Prostate gland (tissue), 2 donors: ENCODE results near the gene PDZD7. TPM values are rescaled to one million over a fixed set of nuclear protein-coding genes. Genes with fewer than 3 reads are reported as not detected.

Experiments used
- DNase-seq: peaks from one replicate; pipeline ENCODE4 v3.0.0-alpha.2; 2019; ENCODE audit warnings: low spot score
- H3K27ac ChIP-seq, 2 donors: fragments of 200-600 bp; sonication (generic); 2 replicates each; pipeline ENCODE4 v1.5.1; 2017 to 2019
- H3K27me3 ChIP-seq: fragments of 200-600 bp; sonication (generic); replicated peaks from 2 replicates; pipeline ENCODE4 v1.5.1; 2019; ENCODE audit not compliant: insufficient read depth
- H3K36me3 ChIP-seq, 2 donors: fragments of 200-600 bp; sonication (generic); 1 replicate in 1 of 2; 2 replicates in 1 of 2; pipeline versions ENCODE4 v1.5.1 to v1.8.1; 2017 to 2019
- H3K4me1 ChIP-seq: fragments of 200-600 bp; sonication (generic); replicated peaks from 2 replicates; pipeline ENCODE4 v1.5.1; 2019
- H3K4me3 ChIP-seq, 2 donors: fragments of 200-600 bp; sonication (generic); 2 replicates each; pipeline ENCODE4 v1.5.1; 2017 to 2019
- H3K9me3 ChIP-seq: fragments of 200-600 bp; sonication (generic); 2 replicates; pipeline ENCODE4 v1.5.1; 2017
- CTCF ChIP-seq, 4 experiments: fragments of 200-600 bp in 2 of 4; fragments of 450-650 bp in 2 of 4; sonication (generic) in 2 of 4; IDR thresholded peaks; 1 replicate in 3 of 4; 2 replicates in 1 of 4; pipeline ENCODE4 v1.5.1; 2016 to 2019; ENCODE audit warnings: antibody characterized with exemption in 4 of 4, mild to moderate bottlenecking in 2 of 4, moderate library complexity in 2 of 4
- POLR2A ChIP-seq: fragments of 450-650 bp; IDR thresholded peaks from one replicate; pipeline ENCODE4 v1.6.1; 2016; ENCODE audit warnings: antibody characterized with exemption, mild to moderate bottlenecking
- POLR2AphosphoS5 ChIP-seq: sonication (generic); formaldehyde crosslinking; IDR thresholded peaks from one replicate; pipeline ENCODE4 v1.6.1; 2017; ENCODE audit warnings: antibody characterized with exemption
- WGBS: methylation state at CpG from one replicate; pipeline ENCODE4 v1.1.5; 2018; 5-methylcytosine and 5-hydroxymethylcytosine counted together
- intact Hi-C: fragments of 100-400 bp; cut with DNase I; formaldehyde crosslinking; loops from one replicate; pipeline ENCODE4 v1.14.2; 2022
- total RNA-seq, 2 donors: library from RNA; depleted of rRNA; stranded (reverse); fragments of >200 nt; gene quantifications; one replicate each; pipeline ENCODE4 v1.1.0, GENCODE V29; 2016

PDZD7 gene
- total RNA-seq, 2 donors from 2014 or later = 0.82 to 1.5 TPM

- TF ChIP-seq POLR2A = no peak
- no peak for TF ChIP-seq CTCF (IDR thresholded peaks at IDR 0.05)
- TF ChIP-seq POLR2AphosphoS5 = no peak
- intact Hi-C loops = no loop called here
- Histone ChIP-seq H3K27ac (no peak overlapping the region), H3K9me3 (no peaks in the 10 kb centered on the region), H3K4me3 (no peak overlapping the region), H3K4me1 (peaks cover 7% of the 10 kb centered on the region), H3K27me3 (no peaks in the 10 kb centered on the region), H3K36me3 (peaks cover under 1 to 8% of the 10 kb centered on the region in 2 donors)
- 46% methylated on average over 5 of the region's 5 CpGs for WGBS
- no peak for DNase-seq
These were observed 45.6 kb downstream of the PDZD7 start for GRCh38 chr10:100985336-100985735.

GRCh38 chr10:100984672-100985177 is 46.2 kb downstream of the PDZD7 start:
- intact Hi-C loops = no loop called here
- Histone ChIP-seq H3K36me3 (peaks cover 0 to 8% of the 10 kb centered on the region in 2 donors), H3K27me3 (no peaks in the 10 kb centered on the region), H3K4me1 (peaks cover 7% of the 10 kb centered on the region), H3K27ac (no peak overlapping the region), H3K9me3 (no peaks in the 10 kb centered on the region), H3K4me3 (no peak overlapping the region)
- DNase-seq = no peak
- TF ChIP-seq POLR2AphosphoS5 = no peak
- TF ChIP-seq POLR2A = no peak
- TF ChIP-seq CTCF (IDR thresholded peaks at IDR 0.05) = no peak
- WGBS = 71% methylated on average over 2 of the region's 2 CpGs

- no peak overlapping the region for H3K27ac ChIP-seq
- no peak for TF ChIP-seq POLR2A
- no peak for TF ChIP-seq CTCF (IDR thresholded peaks at IDR 0.05)
- TF ChIP-seq POLR2AphosphoS5 = no peak
- peaks cover 0 to 8% of the 10 kb centered on the region in 2 donors for H3K36me3 ChIP-seq
- H3K27me3 ChIP-seq = no peaks in the 10 kb centered on the region
- peaks cover 7% of the 10 kb centered on the region for H3K4me1 ChIP-seq
- no peaks in the 10 kb centered on the region for H3K9me3 ChIP-seq
- no peak overlapping the region for H3K4me3 ChIP-seq
- no peak for DNase-seq
- intact Hi-C loops = no loop called here
- WGBS = 81% methylated on average over 12 of the region's 13 CpGs
These were observed 46.9 kb downstream of the PDZD7 start for GRCh38 chr10:100983868-100984671.

- H3K36me3 ChIP-seq = peaks cover 0 to 8% of the 10 kb centered on the region in 2 donors
- WGBS = 90% methylated on average over 15 of the region's 24 CpGs
- H3K9me3 ChIP-seq = no peaks in the 10 kb centered on the region
- H3K27ac ChIP-seq = no peak overlapping the region
- intact Hi-C loops = no loop called here
- H3K4me1 ChIP-seq = peaks cover 3% of the 10 kb centered on the region
- no peak for DNase-seq
- no peak overlapping the region for H3K4me3 ChIP-seq
- TF ChIP-seq POLR2A (no peak), POLR2AphosphoS5 (no peak), CTCF (IDR thresholded peaks at IDR 0.05) (no peak)
- no peaks in the 10 kb centered on the region for H3K27me3 ChIP-seq
These were observed 47.8 kb downstream of the PDZD7 start for GRCh38 chr10:100982916-100983830.
